NCI-H345 (cell line): Measurements from ENCODE around the gene RAPGEF1.
A peak's percentile ranks its signal among the peaks of the same experiment; 100 is the strongest.

Experiments used
- DNase-seq: peaks from one replicate; lab custom pipeline; 2025; lab: John Stamatoyannopoulos, UW

Gene RAPGEF1

GRCh38 chr9:131606896-131607567, 132.8 kb downstream of the RAPGEF1 start:
- DNase-seq: no peak

GRCh38 chr9:131605770-131606590, 133.9 kb downstream of the RAPGEF1 start:
- no peak for DNase-seq

- DNase-seq: no peak
These were observed 136.0 kb downstream of the RAPGEF1 start for GRCh38 chr9:131603711-131604439.

GRCh38 chr9:131603199-131603598, 136.7 kb downstream of the RAPGEF1 start:
- no peak for DNase-seq

GRCh38 chr9:131601683-131602181, 138.1 kb downstream of the RAPGEF1 start:
- no peak for DNase-seq

- no peak for DNase-seq
These were observed 141.8 kb downstream of the RAPGEF1 start for GRCh38 chr9:131598121-131598520.

- DNase-seq: no peak
These were observed 142.6 kb downstream of the RAPGEF1 start for GRCh38 chr9:131597246-131597645.

- DNase-seq: no peak
These were observed 143.5 kb downstream of the RAPGEF1 start for GRCh38 chr9:131596430-131596743.

- no peak for DNase-seq
These were observed 144.0 kb downstream of the RAPGEF1 start for GRCh38 chr9:131595696-131596429.

GRCh38 chr9:131594906-131595665, 144.8 kb downstream of the RAPGEF1 start:
- no peak for DNase-seq

GRCh38 chr9:131593936-131594665, 145.8 kb downstream of the RAPGEF1 start:
- DNase-seq: no peak

- DNase-seq: no peak
These were observed 146.6 kb downstream of the RAPGEF1 start for GRCh38 chr9:131593091-131593820.

- DNase-seq: no peak
These were observed 148.0 kb downstream of the RAPGEF1 start for GRCh38 chr9:131591845-131592208.

- peak; percentile 64 for DNase-seq
These were observed 148.7 kb downstream of the RAPGEF1 start for GRCh38 chr9:131590907-131591844.

GRCh38 chr9:131590449-131590848, 149.4 kb downstream of the RAPGEF1 start:
- no peak for DNase-seq

- no peak for DNase-seq
These were observed 149.9 kb downstream of the RAPGEF1 start for GRCh38 chr9:131589993-131590392.

- no peak for DNase-seq
These were observed 150.7 kb downstream of the RAPGEF1 start for GRCh38 chr9:131589124-131589711.

GRCh38 chr9:131588396-131588795, 151.5 kb downstream of the RAPGEF1 start:
- DNase-seq: no peak
